ENCODE data around the gene ABI3BP.

GRCh38 chr3:100984308-100984707 lies 8.9 kb downstream of the ABI3BP start:
- TF ChIP-seq, protein P1, sequence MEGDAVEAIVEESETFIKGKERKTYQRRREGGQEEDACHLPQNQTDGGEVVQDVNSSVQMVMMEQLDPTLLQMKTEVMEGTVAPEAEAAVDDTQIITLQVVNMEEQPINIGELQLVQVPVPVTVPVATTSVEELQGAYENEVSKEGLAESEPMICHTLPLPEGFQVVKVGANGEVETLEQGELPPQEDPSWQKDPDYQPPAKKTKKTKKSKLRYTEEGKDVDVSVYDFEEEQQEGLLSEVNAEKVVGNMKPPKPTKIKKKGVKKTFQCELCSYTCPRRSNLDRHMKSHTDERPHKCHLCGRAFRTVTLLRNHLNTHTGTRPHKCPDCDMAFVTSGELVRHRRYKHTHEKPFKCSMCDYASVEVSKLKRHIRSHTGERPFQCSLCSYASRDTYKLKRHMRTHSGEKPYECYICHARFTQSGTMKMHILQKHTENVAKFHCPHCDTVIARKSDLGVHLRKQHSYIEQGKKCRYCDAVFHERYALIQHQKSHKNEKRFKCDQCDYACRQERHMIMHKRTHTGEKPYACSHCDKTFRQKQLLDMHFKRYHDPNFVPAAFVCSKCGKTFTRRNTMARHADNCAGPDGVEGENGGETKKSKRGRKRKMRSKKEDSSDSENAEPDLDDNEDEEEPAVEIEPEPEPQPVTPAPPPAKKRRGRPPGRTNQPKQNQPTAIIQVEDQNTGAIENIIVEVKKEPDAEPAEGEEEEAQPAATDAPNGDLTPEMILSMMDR (conservative IDR thresholded peaks at IDR 0.05 in 1 of 2, IDR thresholded peaks at IDR 0.05 in 1 of 2; ENCODE audit: low read depth in 1 of 2, low read length in 2 of 2), result no peak
- TF ChIP-seq EZH2 (IDR thresholded peaks at IDR 0.05; ENCODE audit: low read length, missing control alignments), result no peak

Measured in fibroblast of lung (primary cell).